Kidney (tissue), 14 donors: ENCODE results near the gene SLC25A39. TPM values are rescaled to one million over a fixed set of nuclear protein-coding genes. Genes with fewer than 3 reads are reported as not detected.

Experiments used
- DNase-seq, 5 donors: peaks; one replicate each; pipeline ENCODE4 v3.0.0-alpha.2; 2013 to 2020
- FAIRE-seq: peaks from 2 replicates; lab custom pipeline; 2012; peaks lifted over from hg19 to GRCh38; lab: Jason Lieb, UNC
- H3K27ac ChIP-seq, 2 donors: one replicate each; pipeline ENCODE4 v1.7.0; 2013; ENCODE audit warnings: low read depth in 2 of 2, low read length in 2 of 2, inconsistent platforms in 1 of 2
- H3K27me3 ChIP-seq: one replicate; pipeline ENCODE4 v1.7.1; 2013; ENCODE audit warnings: low read length, inconsistent platforms; ENCODE audit not compliant: control insufficient read depth, insufficient read depth
- H3K36me3 ChIP-seq, 3 donors: one replicate each; pipeline versions ENCODE4 v1.7.0 to v1.7.1; 2013; ENCODE audit warnings: low read length in 3 of 3, control low read depth in 1 of 3, inconsistent platforms in 1 of 3; ENCODE audit not compliant: insufficient read depth in 3 of 3, control insufficient read depth in 2 of 3
- H3K4me1 ChIP-seq, 3 donors: one replicate each; pipeline versions ENCODE4 v1.7.0 to v1.7.1; 2013; ENCODE audit warnings: low read length in 3 of 3, inconsistent platforms in 1 of 3, low read depth in 1 of 3; ENCODE audit not compliant: control insufficient read depth in 2 of 3, insufficient read depth in 2 of 3
- H3K4me3 ChIP-seq, 3 donors: one replicate each; pipeline versions ENCODE4 v1.7.0 to v1.8.1; 2013; ENCODE audit warnings: low read length in 3 of 3, control low read depth in 1 of 3, inconsistent platforms in 1 of 3
- H3K9ac ChIP-seq, 3 donors: one replicate each; pipeline versions ENCODE4 v1.7.0 to v1.7.1; 2013; ENCODE audit warnings: low read length in 3 of 3, control low read depth in 1 of 3, inconsistent platforms in 1 of 3
- H3K9me3 ChIP-seq, 3 donors: one replicate each; pipeline versions ENCODE4 v1.7.0 to v1.7.1; 2013; ENCODE audit warnings: low read length in 3 of 3, control low read depth in 1 of 3, inconsistent platforms in 1 of 3; ENCODE audit not compliant: control insufficient read depth in 2 of 3, insufficient read depth in 1 of 3
- intact Hi-C: fragments of 100-400 bp; cut with DNase I; formaldehyde crosslinking; loops from one replicate; pipeline ENCODE4 v1.11.1; 2022
- polyA plus RNA-seq: library from polyadenylated mRNA; stranded (reverse); fragments of 350-450 nt; fragmentation: Illumina TruSeq; extraction: RNeasy Lipid Tissue Mini Kit (QIAGEN cat#74804); gene quantifications from one replicate; pipeline ENCODE4 v1.2.3, GENCODE V29; 2014; ENCODE audit warnings: low read depth, low replicate concordance; ENCODE audit not compliant: insufficient read depth
- total RNA-seq: library from RNA; stranded (reverse); fragmentation: NEBNext Ultra II Directional; extraction: Animal tissue kit (Norgen Biotek cat#: 25700); gene quantifications from one replicate; pipeline ENCODE4 v1.2.1, GENCODE V29; 2021
- TF ChIP-seq, protein P1 (sequence below): IDR thresholded peaks from 3 replicates; pipeline ENCODE4 v1.5.1; 2012; ENCODE audit warnings: mild to moderate bottlenecking, moderate library complexity, borderline replicate concordance; ENCODE audit not compliant: insufficient read depth; ENCODE audit errors: extremely low read depth
- donor health status: control.
- donor health status: control.
- donor health status: control.
- donor health status: control.
- donor health status: control.
- donor health status: DM: yes; HTN: yes; CAD: no.
- donor health status: Normal renal cell carcinoma (clear cell type).

The SLC25A39 gene
- total and polyA plus RNA-seq, 2 donors from 2014 or later: 107 to 389 TPM

DNA sequence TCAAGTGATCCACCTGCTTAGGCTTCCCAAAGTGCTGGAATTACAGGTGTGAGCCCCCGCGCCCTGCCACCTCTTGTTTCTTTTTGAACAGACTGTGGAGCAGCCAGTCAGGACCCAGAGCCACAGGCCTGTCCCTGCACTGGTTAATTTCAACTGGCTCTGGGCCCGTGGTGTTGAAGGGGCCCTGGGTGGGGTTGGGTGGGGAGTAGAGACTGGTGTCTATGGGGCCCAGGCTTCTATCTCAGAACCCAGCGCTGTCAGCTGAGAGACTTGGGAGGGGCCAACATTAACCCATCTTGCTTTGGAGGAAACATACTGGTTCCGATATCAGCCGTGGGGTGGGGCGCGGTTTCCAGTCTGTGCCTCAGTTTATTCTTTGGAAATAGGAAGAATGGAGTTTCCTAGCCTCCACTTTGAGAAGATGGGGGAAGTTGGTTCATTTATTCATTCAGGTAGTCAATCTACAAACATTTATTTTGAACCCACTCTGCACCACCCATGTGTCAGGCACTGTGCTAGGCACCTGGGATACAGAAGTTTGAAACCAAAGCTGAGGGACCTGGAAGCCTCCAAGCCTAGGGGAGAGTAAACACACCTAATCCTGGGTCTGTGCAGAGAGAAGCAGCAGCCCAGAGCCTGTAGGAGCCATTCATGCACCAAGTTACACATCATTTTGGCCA, 41.1 kb downstream of the SLC25A39 start:
- intact Hi-C loops: no loop called here
- Histone ChIP-seq H3K9ac (no peak overlapping the region), H3K4me3 (no peak overlapping the region), H3K27ac (no peak overlapping the region), H3K4me1 (peaks cover 0 to 11% (median 0%) of the 10 kb centered on the region in 3 donors), H3K9me3 (no peaks in the 10 kb centered on the region), H3K36me3 (no peaks in the 10 kb centered on the region), H3K27me3 (no peaks in the 10 kb centered on the region)
- TF ChIP-seq, protein P1, sequence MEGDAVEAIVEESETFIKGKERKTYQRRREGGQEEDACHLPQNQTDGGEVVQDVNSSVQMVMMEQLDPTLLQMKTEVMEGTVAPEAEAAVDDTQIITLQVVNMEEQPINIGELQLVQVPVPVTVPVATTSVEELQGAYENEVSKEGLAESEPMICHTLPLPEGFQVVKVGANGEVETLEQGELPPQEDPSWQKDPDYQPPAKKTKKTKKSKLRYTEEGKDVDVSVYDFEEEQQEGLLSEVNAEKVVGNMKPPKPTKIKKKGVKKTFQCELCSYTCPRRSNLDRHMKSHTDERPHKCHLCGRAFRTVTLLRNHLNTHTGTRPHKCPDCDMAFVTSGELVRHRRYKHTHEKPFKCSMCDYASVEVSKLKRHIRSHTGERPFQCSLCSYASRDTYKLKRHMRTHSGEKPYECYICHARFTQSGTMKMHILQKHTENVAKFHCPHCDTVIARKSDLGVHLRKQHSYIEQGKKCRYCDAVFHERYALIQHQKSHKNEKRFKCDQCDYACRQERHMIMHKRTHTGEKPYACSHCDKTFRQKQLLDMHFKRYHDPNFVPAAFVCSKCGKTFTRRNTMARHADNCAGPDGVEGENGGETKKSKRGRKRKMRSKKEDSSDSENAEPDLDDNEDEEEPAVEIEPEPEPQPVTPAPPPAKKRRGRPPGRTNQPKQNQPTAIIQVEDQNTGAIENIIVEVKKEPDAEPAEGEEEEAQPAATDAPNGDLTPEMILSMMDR: no peak
- DNase-seq: no peak
- FAIRE-seq: no peak

DNA sequence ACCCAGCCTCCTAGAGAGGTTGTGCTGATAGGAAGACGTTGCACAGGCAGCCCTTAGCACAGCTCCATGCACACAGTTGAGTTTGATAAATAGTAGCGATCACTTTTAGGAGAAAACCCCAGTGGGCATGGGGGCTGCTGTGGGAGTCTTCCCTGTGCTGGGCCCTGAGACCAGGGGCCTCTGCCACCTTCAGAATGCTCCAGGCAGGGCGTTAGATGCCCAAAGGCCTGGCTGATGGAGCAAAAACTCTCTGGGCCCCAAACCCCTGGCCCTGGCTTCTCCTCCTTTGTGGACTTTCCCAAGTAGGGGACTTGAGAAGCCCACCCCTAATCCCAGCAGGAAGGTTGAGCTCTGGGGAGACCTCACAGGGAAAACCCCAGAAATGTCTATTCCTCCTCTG, 42.4 kb downstream of the SLC25A39 start:
- DNase-seq: no peak
- intact Hi-C loops: no loop called here
- no peaks in the 10 kb centered on the region for H3K9me3 ChIP-seq
- H3K36me3 ChIP-seq: no peaks in the 10 kb centered on the region
- H3K27me3 ChIP-seq: no peaks in the 10 kb centered on the region
- H3K9ac ChIP-seq: no peak overlapping the region
- no peak overlapping the region for H3K27ac ChIP-seq
- FAIRE-seq: no peak
- peaks cover 0 to 11% (median 0%) of the 10 kb centered on the region in 3 donors for H3K4me1 ChIP-seq
- no peak overlapping the region for H3K4me3 ChIP-seq
- TF ChIP-seq, protein P1: no peak

DNA sequence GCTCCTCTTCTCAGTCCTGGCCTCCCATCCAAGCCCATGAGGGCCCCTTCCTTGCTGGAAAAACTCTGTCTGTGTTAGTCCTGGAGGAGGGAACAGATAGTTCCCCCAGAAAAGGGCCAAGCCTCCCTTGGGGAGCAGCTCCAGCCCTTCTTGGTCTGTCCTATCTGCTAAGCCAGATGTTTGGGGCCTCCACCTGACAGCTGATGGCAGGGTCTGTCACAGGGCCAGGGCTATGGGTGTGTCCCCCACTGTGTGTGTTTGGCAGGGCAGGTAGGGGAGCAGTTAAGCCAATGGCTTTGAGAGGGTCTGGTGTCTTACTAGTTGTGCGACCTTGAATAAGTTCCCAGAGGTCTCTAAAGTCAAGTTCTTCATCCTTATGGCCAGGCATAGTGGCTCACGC, 43.1 kb downstream of the SLC25A39 start:
- Histone ChIP-seq H3K4me3 (no peak overlapping the region), H3K27ac (no peak overlapping the region), H3K9ac (no peak overlapping the region), H3K9me3 (no peaks in the 10 kb centered on the region), H3K4me1 (peaks cover 0 to 11% (median 0%) of the 10 kb centered on the region in 3 donors), H3K36me3 (no peaks in the 10 kb centered on the region), H3K27me3 (no peaks in the 10 kb centered on the region)
- TF ChIP-seq, protein P1: no peak
- intact Hi-C loops: no loop called here
- FAIRE-seq: no peak
- no peak for DNase-seq
